Kidney epithelial cell (primary cell): ENCODE data around the gene TBC1D22A. TPM values are rescaled to one million over a fixed set of nuclear protein-coding genes. Genes with fewer than 3 reads are reported as not detected.

Source experiments
- DNase-seq: peaks from one replicate; pipeline ENCODE4 v3.0.0-alpha.2; 2010; ENCODE audit warnings: low read depth
- H3K27me3 ChIP-seq: 2 replicates; pipeline ENCODE4 v1.6.0; 2011; ENCODE audit warnings: low read length; ENCODE audit not compliant: control insufficient read depth, insufficient read depth
- H3K36me3 ChIP-seq: 2 replicates; pipeline ENCODE4 v1.5.1; 2011; ENCODE audit warnings: low read length; ENCODE audit not compliant: control insufficient read depth, insufficient read depth
- H3K4me3 ChIP-seq: 2 replicates; pipeline ENCODE4 v1.5.1; 2011; ENCODE audit warnings: low read depth, mild to moderate bottlenecking, control low read depth, low read length
- total RNA-seq: library from RNA; depleted of rRNA; stranded (reverse); fragments of >200 nt; gene quantifications from 2 replicates; pipeline ENCODE4 v1.2.3, GENCODE V29; 2015
- TF ChIP-seq, protein P1 (sequence below): IDR thresholded peaks from 2 replicates; pipeline ENCODE4 v1.5.1; 2011; ENCODE audit warnings: mild to moderate bottlenecking, moderate library complexity, low read length, control low read depth, inconsistent platforms; ENCODE audit not compliant: insufficient read depth, poor library complexity, severe bottlenecking

The TBC1D22A gene
- total RNA-seq, 1 donor from 2014 or later = 25.7 TPM

DNA sequence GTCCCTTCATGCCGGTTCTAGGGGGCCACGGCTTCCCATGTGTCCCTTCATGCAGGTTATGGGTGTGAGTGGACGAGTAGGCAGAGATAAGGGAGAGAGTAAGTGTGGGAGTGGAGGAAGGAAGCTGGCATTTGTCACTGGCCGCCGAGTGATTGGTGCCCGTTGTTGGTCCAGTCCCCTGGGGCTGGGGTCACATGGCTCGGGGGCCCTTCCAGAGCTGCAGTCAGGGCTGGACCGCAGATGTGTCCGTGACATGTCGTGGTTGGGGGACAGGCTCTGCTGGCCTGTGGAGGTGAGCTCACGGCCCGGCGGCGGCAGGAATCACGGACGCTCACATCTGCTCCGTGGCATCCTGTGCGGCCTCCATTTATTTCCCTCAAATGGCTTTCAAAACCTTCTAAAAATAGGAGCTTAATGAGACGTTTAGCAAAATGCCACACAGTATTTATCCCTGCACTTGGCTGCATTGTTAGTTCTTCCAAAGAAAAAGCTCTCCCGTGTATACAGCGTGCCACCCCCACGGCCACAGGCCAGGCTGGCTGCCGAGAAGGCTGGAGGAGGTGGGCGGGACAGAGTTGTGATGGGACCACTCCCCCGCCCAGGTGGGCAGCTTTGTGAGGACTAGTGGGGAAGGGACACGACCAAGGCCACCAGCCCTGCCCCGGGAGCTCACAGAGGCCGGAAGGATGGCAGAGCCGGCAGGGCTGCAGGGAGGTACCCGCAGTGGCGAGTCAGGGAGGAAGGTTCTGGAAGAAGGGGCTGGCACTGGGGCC, 386.7 kb downstream of the TBC1D22A start:
- Histone ChIP-seq H3K36me3 (peaks cover 1% of the 10 kb centered on the region), H3K27me3 (no peaks in the 10 kb centered on the region), H3K4me3 (no peak overlapping the region)
- DNase-seq = no peak
- TF ChIP-seq, protein P1, sequence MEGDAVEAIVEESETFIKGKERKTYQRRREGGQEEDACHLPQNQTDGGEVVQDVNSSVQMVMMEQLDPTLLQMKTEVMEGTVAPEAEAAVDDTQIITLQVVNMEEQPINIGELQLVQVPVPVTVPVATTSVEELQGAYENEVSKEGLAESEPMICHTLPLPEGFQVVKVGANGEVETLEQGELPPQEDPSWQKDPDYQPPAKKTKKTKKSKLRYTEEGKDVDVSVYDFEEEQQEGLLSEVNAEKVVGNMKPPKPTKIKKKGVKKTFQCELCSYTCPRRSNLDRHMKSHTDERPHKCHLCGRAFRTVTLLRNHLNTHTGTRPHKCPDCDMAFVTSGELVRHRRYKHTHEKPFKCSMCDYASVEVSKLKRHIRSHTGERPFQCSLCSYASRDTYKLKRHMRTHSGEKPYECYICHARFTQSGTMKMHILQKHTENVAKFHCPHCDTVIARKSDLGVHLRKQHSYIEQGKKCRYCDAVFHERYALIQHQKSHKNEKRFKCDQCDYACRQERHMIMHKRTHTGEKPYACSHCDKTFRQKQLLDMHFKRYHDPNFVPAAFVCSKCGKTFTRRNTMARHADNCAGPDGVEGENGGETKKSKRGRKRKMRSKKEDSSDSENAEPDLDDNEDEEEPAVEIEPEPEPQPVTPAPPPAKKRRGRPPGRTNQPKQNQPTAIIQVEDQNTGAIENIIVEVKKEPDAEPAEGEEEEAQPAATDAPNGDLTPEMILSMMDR = no peak

DNA sequence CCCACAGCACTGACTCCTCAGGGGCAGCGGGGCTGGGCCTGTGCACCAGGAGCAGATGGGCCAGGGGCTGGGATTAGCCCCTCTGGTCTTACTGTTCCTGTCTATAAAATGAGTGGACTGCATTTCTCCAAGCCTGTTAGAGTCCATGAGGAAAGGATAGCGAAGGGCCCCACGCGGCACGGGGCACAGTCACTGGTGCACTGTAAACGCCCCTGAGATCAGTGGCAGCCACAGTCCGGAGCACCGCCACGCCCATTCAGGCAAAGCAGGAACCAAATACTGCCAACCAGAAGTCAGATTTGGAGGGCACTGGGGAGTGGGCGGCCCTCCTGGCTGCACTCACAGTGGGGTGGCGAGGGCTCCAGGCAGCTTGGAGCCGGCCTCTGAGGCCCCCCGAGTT, 387.5 kb downstream of the TBC1D22A start:
- H3K27me3 ChIP-seq = no peaks in the 10 kb centered on the region
- H3K36me3 ChIP-seq = peaks cover 1% of the 10 kb centered on the region
- no peak for DNase-seq
- H3K4me3 ChIP-seq = no peak overlapping the region
- TF ChIP-seq, protein P1 = no peak

- no peak overlapping the region for H3K4me3 ChIP-seq
- TF ChIP-seq, protein P1 = no peak
- no peak for DNase-seq
- H3K36me3 ChIP-seq = peaks cover 1% of the 10 kb centered on the region
- no peaks in the 10 kb centered on the region for H3K27me3 ChIP-seq
Observed at GRCh38 chr22:47150426-47150825, 388.0 kb downstream of the TBC1D22A start.

GRCh38 chr22:47151064-47151463, 388.6 kb downstream of the TBC1D22A start:
- Histone ChIP-seq H3K36me3 (peaks cover 1% of the 10 kb centered on the region), H3K27me3 (no peaks in the 10 kb centered on the region), H3K4me3 (no peak overlapping the region)
- TF ChIP-seq, protein P1 = no peak
- no peak for DNase-seq

- peaks cover 1% of the 10 kb centered on the region for H3K36me3 ChIP-seq
- TF ChIP-seq, protein P1 = no peak
- DNase-seq = peak; percentile 25
- H3K27me3 ChIP-seq = no peaks in the 10 kb centered on the region
- no peak overlapping the region for H3K4me3 ChIP-seq
Observed at GRCh38 chr22:47151490-47151889, 389.0 kb downstream of the TBC1D22A start.

DNA sequence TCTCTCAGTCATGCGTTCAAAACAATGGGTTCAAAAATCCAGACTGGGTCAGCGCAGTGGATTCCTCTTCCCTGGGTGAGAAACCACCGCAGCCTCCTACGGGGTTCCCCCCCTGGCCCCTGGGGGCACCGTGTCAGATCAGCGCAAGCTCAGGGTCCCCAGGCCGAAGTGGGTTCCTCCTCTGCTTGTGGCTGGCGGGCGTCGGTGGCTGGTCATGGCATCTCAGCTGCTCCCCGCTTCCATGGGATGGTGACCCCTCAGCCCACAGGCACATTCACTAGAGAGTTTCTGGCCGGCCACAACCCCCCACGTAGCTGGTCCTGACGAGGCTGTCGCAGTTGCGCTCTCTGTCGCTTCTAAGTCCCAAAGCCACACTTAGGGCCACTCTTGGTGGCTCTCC, 389.8 kb downstream of the TBC1D22A start:
- TF ChIP-seq, protein P1 = no peak
- DNase-seq = no peak

More for the DNA sequence above, 389.8 kb downstream of the TBC1D22A start:
- peaks cover 1% of the 10 kb centered on the region for H3K36me3 ChIP-seq
- H3K27me3 ChIP-seq = no peaks in the 10 kb centered on the region
- H3K4me3 ChIP-seq = no peak overlapping the region
